Measurements from ENCODE around the gene GRPEL1. TPM values are rescaled to one million over a fixed set of nuclear protein-coding genes. Genes with fewer than 3 reads are reported as not detected.

The GRPEL1 gene
- total RNA-seq, 1 experiment from 2014 or later = 47.3 TPM

GRCh38 chr4:7063362-7063761, 4.5 kb downstream of the GRPEL1 start:
- no peak for DNase-seq
- Histone ChIP-seq H3K4me1 (0 out of 2 replicates have a peak, but pooled peaks cover 5% of the 10 kb centered on the region), H3K9me3 (no peaks in the 10 kb centered on the region), H3K4me3 (ENCODE audit: low read depth, low read length) (no peak overlapping the region), H3K36me3 (ENCODE audit: control insufficient read depth, insufficient read depth, low read length) (peaks cover 2% of the 10 kb centered on the region), H3K27me3 (replicated peaks; ENCODE audit: control insufficient read depth, insufficient read depth, low read length) (no peaks in the 10 kb centered on the region)
- no TSS peak for BruUV-seq (replicated peaks)
- Mint-ChIP-seq H3K27me3 (ENCODE audit: insufficient read depth, unreplicated experiment) (no peaks in the 10 kb centered on the region), H3K27ac (ENCODE audit: unreplicated experiment) (no peak overlapping the region), H3K9me3 (ENCODE audit: unreplicated experiment) (no peaks in the 10 kb centered on the region), H3K36me3 (ENCODE audit: insufficient read depth, unreplicated experiment) (peaks cover 73% of the 10 kb centered on the region), H3K4me1 (ENCODE audit: low read depth, unreplicated experiment) (peaks cover 6% of the 10 kb centered on the region), H3K4me3 (ENCODE audit: unreplicated experiment) (no peak overlapping the region)
- intact Hi-C loops (cut with micrococcal nuclease; ENCODE audit: unreplicated experiment) = no loop called here
- ChIA-PET CTCF (interaction anchor here (0.8 kb wide), 1 partner anchor 20 kb away, joined by 5 read pairs; the partner anchor contains the start of gene TADA2B), POLR2A (no interaction called here)
- no peak for TF ChIP-seq CTCF (IDR thresholded peaks at IDR 0.05; ENCODE audit: insufficient read depth in 1 of 2, low read depth in 1 of 2, low read length in 1 of 2, severe bottlenecking in 1 of 2, unreplicated experiment in 1 of 2)

DNA sequence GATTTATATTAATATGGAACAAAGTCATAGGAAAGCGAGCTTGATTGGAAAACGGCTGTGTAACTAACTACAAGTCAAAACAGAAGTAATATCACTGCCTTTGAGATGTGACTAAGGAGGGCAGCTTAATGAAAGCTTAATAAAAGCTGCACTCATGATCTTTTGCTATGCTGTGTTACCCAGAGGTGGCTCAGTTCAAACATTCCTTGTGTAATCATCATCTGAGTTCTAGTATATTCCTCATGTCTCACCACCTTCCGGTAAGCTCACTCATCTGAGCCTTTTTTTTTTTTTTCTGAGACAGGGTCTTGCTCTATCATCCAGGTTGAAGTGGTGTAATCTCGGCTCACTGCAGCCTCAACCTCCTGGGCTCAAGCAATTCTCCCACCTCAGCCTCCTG, 5.0 kb downstream of the GRPEL1 start:
- POLR2A ChIA-PET = no interaction called here
- DNase-seq = no peak
- no peaks in the 10 kb centered on the region for H3K9me3 ChIP-seq
- Mint-ChIP-seq H3K4me3 (ENCODE audit: unreplicated experiment) (no peak overlapping the region), H3K4me1 (ENCODE audit: low read depth, unreplicated experiment) (peaks cover 6% of the 10 kb centered on the region), H3K9me3 (ENCODE audit: unreplicated experiment) (no peaks in the 10 kb centered on the region), H3K36me3 (ENCODE audit: insufficient read depth, unreplicated experiment) (peaks cover 73% of the 10 kb centered on the region), H3K27me3 (ENCODE audit: insufficient read depth, unreplicated experiment) (no peaks in the 10 kb centered on the region), H3K27ac (ENCODE audit: unreplicated experiment) (no peak overlapping the region)
- no peaks in the 10 kb centered on the region for H3K27me3 ChIP-seq (replicated peaks; ENCODE audit: control insufficient read depth, insufficient read depth, low read length)
- intact Hi-C loops (cut with micrococcal nuclease; ENCODE audit: unreplicated experiment) = no loop called here
- CTCF ChIA-PET = interaction anchor here (0.7 to 0.8 kb wide), 2 partner anchors 20 to 269 kb away, joined by 3 to 5 read pairs; partner anchors contain the start of gene TADA2B
- no peak for TF ChIP-seq CTCF (IDR thresholded peaks at IDR 0.05; ENCODE audit: insufficient read depth in 1 of 2, low read depth in 1 of 2, low read length in 1 of 2, severe bottlenecking in 1 of 2, unreplicated experiment in 1 of 2)
- H3K4me3 ChIP-seq (ENCODE audit: low read depth, low read length) = no peak overlapping the region
- peaks cover 2% of the 10 kb centered on the region for H3K36me3 ChIP-seq (ENCODE audit: control insufficient read depth, insufficient read depth, low read length)
- no TSS peak for BruUV-seq (replicated peaks)
- H3K4me1 ChIP-seq = 0 out of 2 replicates have a peak, but pooled peaks cover 5% of the 10 kb centered on the region

- POLR2A ChIA-PET = no interaction called here
- no peak for DNase-seq
- intact Hi-C loops (cut with micrococcal nuclease; ENCODE audit: unreplicated experiment) = no loop called here
- CTCF ChIA-PET = no interaction called here
- no peaks in the 10 kb centered on the region for H3K9me3 Mint-ChIP-seq (ENCODE audit: unreplicated experiment)
- no TSS peak for BruUV-seq (replicated peaks)
- no peaks in the 10 kb centered on the region for H3K27me3 Mint-ChIP-seq (ENCODE audit: insufficient read depth, unreplicated experiment)
- H3K4me3 ChIP-seq (ENCODE audit: low read depth, low read length) = no peak overlapping the region
- H3K36me3 ChIP-seq (ENCODE audit: control insufficient read depth, insufficient read depth, low read length) = peaks cover 2% of the 10 kb centered on the region
- no peak for TF ChIP-seq CTCF (IDR thresholded peaks at IDR 0.05; ENCODE audit: insufficient read depth in 1 of 2, low read depth in 1 of 2, low read length in 1 of 2, severe bottlenecking in 1 of 2, unreplicated experiment in 1 of 2)
- H3K4me3 Mint-ChIP-seq (ENCODE audit: unreplicated experiment) = no peak overlapping the region
- 0 out of 2 replicates have a peak, but pooled peaks cover 5% of the 10 kb centered on the region for H3K4me1 ChIP-seq
- no peak overlapping the region for H3K27ac Mint-ChIP-seq (ENCODE audit: unreplicated experiment)
- no peaks in the 10 kb centered on the region for H3K9me3 ChIP-seq
- no peaks in the 10 kb centered on the region for H3K27me3 ChIP-seq (replicated peaks; ENCODE audit: control insufficient read depth, insufficient read depth, low read length)
- H3K36me3 Mint-ChIP-seq (ENCODE audit: insufficient read depth, unreplicated experiment) = peaks cover 71% of the 10 kb centered on the region
- H3K4me1 Mint-ChIP-seq (ENCODE audit: low read depth, unreplicated experiment) = peaks cover 6% of the 10 kb centered on the region
Observed at GRCh38 chr4:7061815-7062214, 6.0 kb downstream of the GRPEL1 start.

Data from Caco-2 (cell line).